A549 (cell line): ENCODE results near the gene CAPSL. TPM values are rescaled to one million over a fixed set of nuclear protein-coding genes. Genes with fewer than 3 reads are reported as not detected.

Experiments used
- ATAC-seq, 2 experiments: fragments of 200-7000 bp in 1 of 2; fragments of >200 bp in 1 of 2; cut with Nextera tagmentation in 1 of 2; cut with Tn5 transposase in 1 of 2; 3 replicates each; pipeline versions ENCODE4 v1.8.0 to v1.9.1; 2018 to 2020; ENCODE audit warnings: mild to moderate bottlenecking in 1 of 2, moderate library complexity in 1 of 2
- CTCF ChIA-PET: fragments of 300-600 bp; sonication (Branson Sonifier 250); formaldehyde crosslinking; extraction: SDS; loops from one replicate; lab custom pipeline; 2021; ENCODE audit warnings: antibody characterized with exemption, inconsistent platforms; lab: Yijun Ruan, JAX
- POLR2A ChIA-PET: fragments of 350-600 bp; formaldehyde crosslinking; extraction: SDS; loops from one replicate; lab custom pipeline; 2021; ENCODE audit warnings: antibody characterized with exemption, inconsistent platforms; lab: Yijun Ruan, JAX
- DNase-seq, 2 experiments: peaks; one replicate each; pipeline versions ENCODE4 v3.0.0 to v3.0.0-alpha.2; 2011 to 2016; ENCODE audit warnings: low read depth in 1 of 2, low spot score in 1 of 2
- FAIRE-seq: peaks from 2 replicates; lab custom pipeline; 2011; peaks lifted over from hg19 to GRCh38; lab: Jason Lieb, UNC
- H3K27ac ChIP-seq, 2 experiments: fragments of >200 bp; sonication (Bioruptor Twin); formaldehyde crosslinking; 3 replicates each; pipeline ENCODE4 v1.5.1; 2016 to 2017
- H3K4me1 ChIP-seq: fragments of >200 bp; sonication (Bioruptor Twin); formaldehyde crosslinking; 3 replicates; pipeline ENCODE4 v1.6.1; 2016
- H3K4me2 ChIP-seq: fragments of >200 bp; sonication (Bioruptor Twin); formaldehyde crosslinking; 3 replicates; pipeline ENCODE4 v1.6.1; 2016
- H3K4me3 ChIP-seq: fragments of >200 bp; sonication (Bioruptor Twin); formaldehyde crosslinking; 3 replicates; pipeline ENCODE4 v1.5.1; 2016
- H3K9me3 ChIP-seq: fragments of >200 bp; sonication (Bioruptor Twin); formaldehyde crosslinking; 3 replicates; pipeline ENCODE4 v1.6.1; 2016
- ATOH8 ChIP-seq: fragments of 250-450 bp; sonication (Bioruptor Pico); IDR thresholded peaks from 2 replicates; pipeline ENCODE4 v1.5.0; 2020; ENCODE audit warnings: low read depth, mild to moderate bottlenecking, moderate library complexity
- CBX2 ChIP-seq: fragments of 200-600 bp; sonication (generic); IDR thresholded peaks from 2 replicates; pipeline ENCODE4 v1.6.1; 2016; ENCODE audit warnings: low read depth, mild to moderate bottlenecking, borderline replicate concordance
- CHD2 ChIP-seq: fragments of 150-350 bp; IDR thresholded peaks from 2 replicates; pipeline ENCODE4 v1.6.1; 2014; ENCODE audit warnings: low read length; ENCODE audit not compliant: partially characterized antibody
- CTCF ChIP-seq: fragments of >200 bp; sonication (Bioruptor Twin); formaldehyde crosslinking; IDR thresholded peaks from 3 replicates; pipeline ENCODE4 v1.5.1; 2016
- EHF ChIP-seq: fragments of 250-450 bp; sonication (Bioruptor Pico); IDR thresholded peaks from 2 replicates; pipeline ENCODE4 v1.5.0; 2020; ENCODE audit warnings: mild to moderate bottlenecking
- EHMT2 ChIP-seq: fragments of 200-600 bp; sonication (generic); IDR thresholded peaks from 2 replicates; pipeline ENCODE4 v1.6.1; 2016; ENCODE audit warnings: antibody characterized with exemption, low read depth, mild to moderate bottlenecking, moderate library complexity
- ESRRA ChIP-seq: fragments of 150-350 bp; IDR thresholded peaks from 2 replicates; pipeline ENCODE4 v1.6.1; 2014; ENCODE audit warnings: mild to moderate bottlenecking, low read length, borderline replicate concordance
- FOSB ChIP-seq: fragments of 250-450 bp; sonication (Bioruptor Pico); IDR thresholded peaks from 2 replicates; pipeline ENCODE4 v1.5.0; 2020; ENCODE audit warnings: mild to moderate bottlenecking, moderate library complexity
- GATA3 ChIP-seq: IDR thresholded peaks from 2 replicates; pipeline ENCODE4 v1.6.1; 2012; ENCODE audit warnings: borderline replicate concordance
- HDAC2 ChIP-seq: fragments of 200-600 bp; sonication (generic); IDR thresholded peaks from 2 replicates; pipeline ENCODE4 v1.6.1; 2016
- HMGXB4 ChIP-seq: fragments of 250-450 bp; sonication (Bioruptor Pico); IDR thresholded peaks from 2 replicates; pipeline ENCODE4 v1.5.0; 2021; ENCODE audit warnings: mild to moderate bottlenecking, moderate library complexity, borderline replicate concordance
- HOXA7 ChIP-seq: fragments of 250-450 bp; sonication (Bioruptor Pico); IDR thresholded peaks from 2 replicates; pipeline ENCODE4 v1.5.0; 2020; ENCODE audit warnings: mild to moderate bottlenecking, moderate library complexity
- HOXB5 ChIP-seq: fragments of 250-450 bp; sonication (Bioruptor Pico); IDR thresholded peaks from 2 replicates; pipeline ENCODE4 v1.5.0; 2020; ENCODE audit warnings: mild to moderate bottlenecking, moderate library complexity
- JUN ChIP-seq, 2 experiments: fragments of >200 bp; sonication (Bioruptor Twin); formaldehyde crosslinking; IDR thresholded peaks; 2 replicates in 1 of 2; 3 replicates in 1 of 2; pipeline ENCODE4 v1.6.1; 2016 to 2017
- KDM5A ChIP-seq: fragments of 200-600 bp; sonication (generic); IDR thresholded peaks from 2 replicates; pipeline ENCODE4 v1.6.1; 2016; ENCODE audit warnings: antibody characterized with exemption, mild to moderate bottlenecking
- MYC ChIP-seq: IDR thresholded peaks from 2 replicates; pipeline ENCODE4 v1.6.1; 2012; ENCODE audit warnings: mild to moderate bottlenecking, inconsistent platforms, low read length, improper control_type of control experiment, borderline replicate concordance
- RAD21 ChIP-seq, 2 experiments: fragments of >200 bp in 1 of 2; sonication (Bioruptor Twin) in 1 of 2; formaldehyde crosslinking in 1 of 2; IDR thresholded peaks in 1 of 2; conservative IDR thresholded peaks in 1 of 2; 2 replicates in 1 of 2; 3 replicates in 1 of 2; pipeline ENCODE4 v1.6.1; 2012 to 2018; ENCODE audit warnings: inconsistent platforms in 1 of 2
- RNF2 ChIP-seq: fragments of 200-600 bp; sonication (generic); IDR thresholded peaks from 2 replicates; pipeline ENCODE4 v1.6.1; 2016; ENCODE audit warnings: low read depth, mild to moderate bottlenecking, antibody characterized with exemption, moderate library complexity, borderline replicate concordance
- SMC3 ChIP-seq: fragments of >200 bp; sonication (Bioruptor Twin); formaldehyde crosslinking; IDR thresholded peaks from 3 replicates; pipeline ENCODE4 v1.6.1; 2018; ENCODE audit warnings: inconsistent platforms
- TFCP2L1 ChIP-seq: fragments of 250-450 bp; sonication (Bioruptor Pico); IDR thresholded peaks from 2 replicates; pipeline ENCODE4 v1.5.0; 2021; ENCODE audit warnings: mild to moderate bottlenecking
- USF2 ChIP-seq: fragments of 450-650 bp; IDR thresholded peaks from 2 replicates; pipeline ENCODE4 v1.6.1; 2014; ENCODE audit warnings: antibody characterized with exemption
- ZC3H11A ChIP-seq: fragments of 450-650 bp; IDR thresholded peaks from 2 replicates; pipeline ENCODE4 v1.6.1; 2014; ENCODE audit warnings: antibody characterized with exemption, mild to moderate bottlenecking
- ZFP36 ChIP-seq: fragments of 450-650 bp; IDR thresholded peaks from 2 replicates; pipeline ENCODE4 v1.6.1; 2014; ENCODE audit warnings: borderline replicate concordance; ENCODE audit not compliant: partially characterized antibody
- WGBS: methylation state at CpG from one replicate; pipeline ENCODE4 v1.1.6; 2017; ENCODE audit errors: missing lambda C conversion rate; 5-methylcytosine and 5-hydroxymethylcytosine counted together
- polyA plus RNA-seq, 4 experiments: library from polyadenylated mRNA; depleted of rRNA in 3 of 4; stranded (reverse); fragments of >200 nt; fragmentation: RNase III in 1 of 4; extraction: RNeasy Plus Mini Kit Qiagen cat#74134 plus additional on column Dnase treatment in 1 of 4; gene quantifications; 2 replicates in 3 of 4; 3 replicates in 1 of 4; pipeline ENCODE4 v1.2.3, GENCODE V29; 2011 to 2017

The CAPSL gene
- polyA plus RNA-seq, 2 of the 4 experiments (the other 2 are of a cell fraction) = not detected

GRCh38 chr5:35926389-35927051 lies 11.9 kb downstream of the CAPSL start:
- peak overlapping the region; percentile 52 for H3K4me2 ChIP-seq
- H3K4me1 ChIP-seq = no peaks in the 10 kb centered on the region
- POLR2A ChIA-PET = no interaction called here
- 19% methylated on average over 12 of the region's 13 CpGs for WGBS
- DNase-seq (peak; percentile 43 to 51), ATAC-seq (peak; percentile 75 to 87; a peak in 5 of 6 replicates), FAIRE-seq (no peak)
- H3K27ac ChIP-seq = no peak overlapping the region
- no peak overlapping the region for H3K4me3 ChIP-seq
- TF ChIP-seq JUN (IDR thresholded peaks at IDR 0.05) = no peak
- no peak for TF ChIP-seq HMGXB4 (CRISPR knock-in tag)
- no peak for TF ChIP-seq CHD2
- no peak for TF ChIP-seq EHMT2
- no peak for TF ChIP-seq FOSB (CRISPR knock-in tag)
- TF ChIP-seq ESRRA = no peak
- TF ChIP-seq HDAC2 = no peak
- no peak for TF ChIP-seq ATOH8 (CRISPR knock-in tag)
- no peak for TF ChIP-seq HOXA7
- no peak for TF ChIP-seq USF2
- TF ChIP-seq KDM5A = no peak
- TF ChIP-seq ZC3H11A = no peak
- TF ChIP-seq MYC = no peak
- TF ChIP-seq RAD21 (conservative IDR thresholded peaks at IDR 0.05 in 1 of 2, IDR thresholded peaks at IDR 0.05 in 1 of 2) = peak; percentile 82 to 86
- peak; percentile 68 for TF ChIP-seq SMC3
- no peak for TF ChIP-seq ZFP36
- no peak for TF ChIP-seq TFCP2L1 (CRISPR knock-in tag)
- no peak for TF ChIP-seq HOXB5 (CRISPR knock-in tag)
- no peak for TF ChIP-seq CBX2
- no peak for TF ChIP-seq EHF (CRISPR knock-in tag)
- peak; percentile 79 for TF ChIP-seq CTCF
- TF ChIP-seq GATA3 = no peak
- TF ChIP-seq RNF2 = no peak
- CTCF ChIA-PET = interaction anchor here (0.6 to 4.9 kb wide), 41 partner anchors 8 to 864 kb away, joined by 3 to 79 read pairs (median 4); partner anchors contain the start of gene CAPSL
- H3K9me3 ChIP-seq = no peaks in the 10 kb centered on the region
